ENCODE data around the gene NUDT8.
A peak's percentile ranks its signal among the peaks of the same experiment; 100 is the strongest.
"Not testable (repeated sequence)": the region's sequence is repeated elsewhere in the genome, so short reads cannot be mapped to it uniquely, and the experiment has no call there.

NUDT8 gene

DNA sequence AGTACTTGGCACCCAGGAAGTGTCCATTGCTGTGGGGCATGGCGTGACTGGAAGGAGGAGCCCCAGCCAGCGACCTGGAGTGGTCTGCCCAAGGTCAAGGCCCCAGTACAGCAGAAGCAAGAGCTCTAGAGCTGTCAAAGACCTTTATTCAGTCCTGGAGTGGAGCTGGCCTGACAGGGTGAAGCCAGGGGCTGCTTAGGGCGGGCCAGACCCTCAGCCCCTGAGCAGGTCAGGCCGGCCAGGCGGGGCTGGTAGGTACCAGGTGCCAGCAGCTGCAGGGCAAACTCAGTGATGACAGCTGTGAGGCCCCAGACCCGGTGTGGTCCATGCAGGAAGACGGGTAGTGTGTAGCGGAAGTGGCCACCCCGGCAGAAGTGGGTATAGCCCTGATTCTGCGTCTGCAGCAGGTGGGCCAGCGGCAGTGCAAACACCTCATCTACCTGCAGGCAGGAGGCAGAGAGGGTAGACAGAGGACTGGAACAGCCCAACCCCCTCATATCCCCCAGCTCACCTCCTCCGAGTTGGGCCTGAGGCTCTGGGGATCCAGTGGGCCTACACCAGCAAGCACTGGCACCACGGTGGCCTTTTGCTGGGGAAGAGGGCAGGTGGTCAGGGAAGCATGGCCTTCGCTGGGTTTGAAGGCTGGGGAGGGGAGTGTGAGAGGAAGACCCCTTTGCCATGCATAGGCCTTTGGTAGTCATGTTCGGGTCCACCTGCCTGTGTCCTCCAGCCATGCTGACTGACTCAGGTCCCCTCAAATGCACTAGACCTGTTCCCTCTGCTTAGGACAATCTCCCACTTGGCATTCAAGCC is 1.7 kb downstream of the NUDT8 start:
- DNase-seq = no peak

DNA sequence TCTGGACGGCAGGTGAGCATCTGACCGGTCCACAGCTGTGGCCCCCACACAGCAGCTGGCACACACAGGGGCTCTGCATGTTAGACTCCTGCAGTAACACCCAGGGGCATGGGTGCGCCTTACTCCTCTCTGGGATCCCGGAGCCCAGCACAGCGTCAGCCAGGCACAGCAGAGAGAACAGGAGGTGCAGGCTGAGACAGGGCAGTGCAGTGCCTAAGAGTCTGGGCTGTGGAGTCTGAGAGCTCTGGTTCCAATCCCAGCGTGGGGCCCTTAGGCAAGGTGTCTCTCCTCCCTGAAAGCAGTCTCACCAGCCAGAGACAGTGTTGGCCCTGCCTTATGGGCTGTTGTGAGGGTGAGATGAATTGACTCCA is 2.3 kb downstream of the NUDT8 start:
- no peak for DNase-seq

DNA sequence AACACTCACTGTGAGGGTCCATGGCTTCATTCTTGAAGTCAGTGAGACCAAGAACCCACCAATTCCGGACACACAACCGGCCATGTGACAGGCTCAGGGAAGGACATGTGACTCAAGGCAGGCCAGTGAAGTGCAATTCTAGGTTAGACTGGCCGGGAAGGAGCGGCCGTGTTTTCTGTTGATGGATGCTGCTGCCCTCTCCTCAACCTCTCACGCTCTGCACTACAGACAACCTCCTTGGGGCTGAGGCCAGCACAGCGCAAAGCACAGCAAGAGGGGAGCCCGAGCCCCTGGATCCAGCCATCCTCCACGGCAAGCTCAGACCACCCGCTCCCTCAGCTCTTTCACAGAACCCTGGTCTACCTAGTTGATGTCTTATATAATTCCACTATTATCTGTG is 2.8 kb downstream of the NUDT8 start:
- DNase-seq = no peak

DNA sequence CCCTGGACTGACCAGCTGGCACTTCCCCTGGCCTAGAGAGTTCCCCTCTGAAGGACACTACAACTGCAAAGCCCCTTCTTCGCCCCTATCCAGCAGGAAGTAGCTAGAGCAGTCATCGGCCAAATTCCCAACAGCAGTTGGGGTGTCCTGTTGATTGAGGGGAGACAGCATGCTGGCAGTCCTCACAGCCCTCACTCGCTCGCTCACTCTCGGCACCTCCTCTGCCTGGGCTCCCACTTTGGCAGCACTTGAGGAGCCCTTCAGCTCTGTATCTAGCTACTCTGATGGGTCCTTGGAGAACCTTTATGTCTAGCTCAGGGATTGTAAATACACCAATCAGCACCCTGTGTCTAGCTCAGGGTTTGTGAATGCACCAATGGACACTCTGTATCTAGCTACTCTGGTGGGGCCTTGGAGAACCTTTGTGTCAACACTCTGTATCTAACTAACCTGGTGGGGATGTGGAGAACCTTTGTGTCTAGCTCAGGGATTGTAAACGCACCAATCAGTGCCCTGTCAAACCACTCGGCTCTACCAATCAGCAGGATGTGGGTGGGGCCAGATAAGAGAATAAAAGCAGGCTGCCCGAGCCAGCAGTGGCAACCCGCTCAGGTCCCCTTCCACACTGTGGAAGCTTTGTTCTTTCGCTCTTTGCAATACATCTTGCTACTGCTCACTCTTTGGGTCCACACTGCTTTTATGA is 3.5 kb downstream of the NUDT8 start:
- DNase-seq = not testable (repeated sequence)

DNA sequence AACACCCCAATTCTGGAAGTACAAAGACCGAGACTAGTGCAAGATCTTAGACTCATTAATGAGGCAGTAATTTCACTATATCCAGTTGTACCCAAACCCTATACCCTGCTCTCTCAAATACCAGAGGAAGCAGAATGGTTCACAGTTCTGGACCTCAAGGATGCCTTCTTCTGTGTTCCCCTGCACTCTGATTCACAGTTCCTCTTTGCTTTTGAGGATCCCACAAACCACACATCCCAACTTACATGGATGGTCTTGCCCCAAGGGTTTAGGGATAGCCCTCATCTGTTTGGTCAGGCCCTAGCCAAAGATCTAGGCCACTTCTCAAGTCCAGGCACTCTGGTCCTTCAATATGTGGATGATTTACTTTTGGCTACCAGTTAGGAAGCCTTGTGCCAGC is 5.9 kb downstream of the NUDT8 start:
- DNase-seq = not testable (repeated sequence)

DNA sequence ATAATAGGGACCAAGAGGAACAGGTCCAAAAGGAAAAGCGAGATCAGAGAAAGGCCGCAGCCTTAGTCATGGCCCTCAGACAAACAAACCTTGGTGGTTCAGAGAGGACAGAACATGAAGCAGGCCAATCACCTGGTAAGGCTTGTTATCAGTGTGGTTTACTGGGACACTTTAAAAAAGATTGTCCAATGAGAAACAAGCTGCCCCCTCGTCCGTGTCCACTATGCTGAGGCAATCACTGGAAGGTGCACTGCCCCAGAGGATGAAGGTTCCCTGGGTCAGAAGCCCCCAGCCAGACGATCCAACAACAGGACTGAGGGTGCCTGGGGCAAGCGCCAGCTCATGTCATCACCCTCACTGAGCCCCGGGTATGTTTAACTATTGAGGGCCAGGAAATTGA is 6.8 kb downstream of the NUDT8 start:
- not testable (repeated sequence) for DNase-seq

DNA sequence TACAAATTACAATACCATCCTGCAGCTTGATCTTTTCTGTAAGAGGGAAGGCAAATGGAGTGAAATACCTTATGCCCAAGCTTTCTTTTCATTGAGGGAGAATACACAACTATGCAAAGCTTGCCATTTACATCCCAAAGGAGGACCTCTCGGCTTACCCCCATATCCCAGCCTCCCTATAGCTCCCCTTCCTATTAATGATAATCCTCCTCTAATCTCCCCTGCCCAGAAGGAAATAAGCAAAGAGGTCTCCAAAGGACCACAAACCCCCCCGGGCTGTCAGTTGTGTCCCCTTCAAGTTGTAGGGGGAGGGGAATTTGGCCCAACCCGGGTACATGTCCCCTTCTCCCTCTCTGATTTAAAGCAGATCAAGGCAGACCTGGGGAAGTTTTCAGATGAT is 7.8 kb downstream of the NUDT8 start:
- not testable (repeated sequence) for DNase-seq

DNA sequence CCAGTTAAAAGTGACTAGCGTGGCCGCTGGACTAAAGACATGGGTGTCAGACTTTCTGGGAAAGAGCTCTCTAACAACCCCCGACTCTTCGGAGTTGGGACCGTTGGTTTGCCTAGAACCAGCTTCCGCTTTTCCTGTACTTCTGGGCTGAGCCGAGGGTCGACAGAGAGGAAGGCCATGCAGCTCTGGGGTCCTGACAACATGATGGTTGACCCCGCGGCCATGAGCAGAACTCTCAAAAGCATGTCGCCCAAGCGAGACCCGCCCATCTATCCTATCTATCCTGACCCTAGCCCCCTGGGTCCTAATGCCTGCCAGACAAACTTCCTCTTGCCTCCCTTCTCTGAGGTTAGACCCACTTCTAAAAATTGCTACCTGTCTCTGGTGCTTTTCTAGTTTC is 9.1 kb downstream of the NUDT8 start:
- DNase-seq = not testable (repeated sequence)

DNA sequence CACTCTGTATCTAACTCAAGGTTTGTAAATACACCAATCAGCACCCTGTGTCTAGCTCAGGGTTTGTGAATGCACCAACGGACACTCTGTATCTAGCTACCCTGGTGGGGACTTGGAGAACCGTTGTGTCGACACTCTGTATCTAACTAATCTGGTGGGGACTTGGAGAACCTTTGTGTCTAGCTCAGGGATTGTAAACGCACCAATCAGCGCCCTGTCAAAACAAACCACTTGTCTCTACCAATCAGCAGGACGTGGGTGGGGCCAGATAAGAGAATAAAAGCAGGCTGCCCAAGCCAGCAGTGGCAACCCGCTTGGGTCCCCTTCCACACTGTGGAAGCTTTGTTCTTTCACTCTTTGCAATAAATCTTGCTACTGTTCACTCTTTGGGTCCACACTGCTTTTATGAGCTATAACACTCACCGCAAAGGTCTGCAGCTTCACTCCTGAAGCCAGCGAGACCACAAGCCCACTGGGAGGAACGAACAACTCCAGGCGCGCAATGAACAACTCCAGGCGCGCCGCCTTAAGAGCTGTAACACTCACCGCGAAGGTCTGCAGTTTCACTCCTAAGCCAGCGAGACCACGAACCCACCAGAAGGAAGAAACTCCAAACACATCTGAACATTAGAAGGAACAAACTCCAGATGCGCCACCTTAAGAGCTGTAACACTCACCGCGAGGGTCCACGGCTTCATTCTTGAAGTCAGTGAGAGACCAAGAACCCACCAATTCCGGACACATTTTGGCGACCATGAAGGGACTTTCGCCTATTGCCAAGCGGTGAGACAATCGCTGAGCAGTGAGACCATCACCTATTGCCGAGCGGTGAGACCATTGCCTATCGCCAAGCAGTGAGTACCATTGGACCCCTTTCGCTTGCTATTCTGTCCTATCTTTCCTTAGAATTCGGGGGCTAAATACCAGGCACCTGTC is 9.8 kb downstream of the NUDT8 start:
- not testable (repeated sequence) for DNase-seq

DNA sequence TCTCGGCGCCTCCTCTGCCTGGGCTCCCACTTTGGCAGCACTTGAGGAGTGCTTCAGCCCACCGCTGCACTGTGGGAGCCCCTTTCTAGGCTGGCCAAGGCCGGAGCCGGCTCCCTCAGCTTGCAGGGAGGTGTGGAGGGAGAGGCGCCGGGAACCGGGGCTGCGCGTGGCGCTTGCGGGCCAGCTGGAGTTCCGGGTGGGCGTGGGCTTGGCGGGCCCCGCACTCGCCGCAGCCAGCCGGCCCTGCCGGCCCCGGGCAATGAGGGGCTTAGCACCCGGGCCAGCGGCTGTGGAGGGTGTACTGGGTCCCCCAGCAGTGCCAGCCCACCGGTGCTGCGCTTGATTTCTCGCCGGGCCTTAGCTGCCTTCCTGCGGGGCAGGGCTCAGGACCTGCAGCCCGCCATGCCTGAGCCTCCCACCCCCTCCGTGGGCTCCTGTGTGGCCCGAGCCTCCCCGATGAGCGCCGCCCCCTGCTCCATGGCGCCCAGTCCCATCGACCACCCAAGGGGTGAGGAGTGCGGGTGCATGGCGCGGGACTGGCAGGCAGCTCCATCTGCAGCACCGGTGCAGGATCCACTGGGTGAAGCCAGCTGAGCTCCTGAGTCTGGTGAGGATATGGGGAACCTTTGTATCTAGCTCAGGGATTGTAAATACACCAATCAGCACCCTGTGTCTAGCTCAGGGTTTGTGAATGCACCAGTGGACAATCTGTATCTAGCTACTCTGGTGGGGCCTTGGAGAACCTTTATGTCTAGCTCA is 10.7 kb downstream of the NUDT8 start:
- DNase-seq = not testable (repeated sequence)

DNA sequence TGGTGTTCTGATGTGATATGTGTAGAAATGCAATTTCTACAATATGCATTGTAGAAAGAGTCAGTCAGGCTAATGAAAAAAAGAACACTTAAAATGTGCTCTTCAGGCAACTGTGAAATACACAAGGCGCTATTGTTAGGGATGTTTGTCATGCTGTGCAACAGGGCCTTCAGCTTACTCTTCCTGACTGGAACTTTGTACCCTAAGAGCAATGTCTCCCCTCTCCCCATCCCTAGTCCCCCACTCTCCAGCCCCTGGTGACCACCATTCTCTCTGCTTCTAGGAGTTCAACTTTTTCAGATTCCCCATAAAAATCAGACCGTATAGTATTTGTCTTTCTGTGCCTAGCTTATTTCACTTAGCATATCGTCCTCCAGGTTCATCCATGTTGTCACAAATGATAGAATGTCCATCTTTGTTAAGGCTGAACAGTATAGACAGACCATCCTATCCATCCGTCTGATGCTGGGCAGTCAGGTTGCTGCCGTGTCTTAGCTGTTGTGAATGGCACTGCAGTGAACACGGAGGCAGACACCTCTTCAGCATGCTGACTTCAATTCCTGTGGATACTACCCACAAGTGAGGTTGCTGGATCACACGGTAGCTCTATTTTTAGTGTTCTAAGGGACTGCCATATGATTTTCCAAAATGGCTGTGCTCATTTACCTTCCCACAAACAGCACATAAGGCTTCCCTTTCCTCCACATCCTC is 12.3 kb downstream of the NUDT8 start:
- DNase-seq = no peak

DNA sequence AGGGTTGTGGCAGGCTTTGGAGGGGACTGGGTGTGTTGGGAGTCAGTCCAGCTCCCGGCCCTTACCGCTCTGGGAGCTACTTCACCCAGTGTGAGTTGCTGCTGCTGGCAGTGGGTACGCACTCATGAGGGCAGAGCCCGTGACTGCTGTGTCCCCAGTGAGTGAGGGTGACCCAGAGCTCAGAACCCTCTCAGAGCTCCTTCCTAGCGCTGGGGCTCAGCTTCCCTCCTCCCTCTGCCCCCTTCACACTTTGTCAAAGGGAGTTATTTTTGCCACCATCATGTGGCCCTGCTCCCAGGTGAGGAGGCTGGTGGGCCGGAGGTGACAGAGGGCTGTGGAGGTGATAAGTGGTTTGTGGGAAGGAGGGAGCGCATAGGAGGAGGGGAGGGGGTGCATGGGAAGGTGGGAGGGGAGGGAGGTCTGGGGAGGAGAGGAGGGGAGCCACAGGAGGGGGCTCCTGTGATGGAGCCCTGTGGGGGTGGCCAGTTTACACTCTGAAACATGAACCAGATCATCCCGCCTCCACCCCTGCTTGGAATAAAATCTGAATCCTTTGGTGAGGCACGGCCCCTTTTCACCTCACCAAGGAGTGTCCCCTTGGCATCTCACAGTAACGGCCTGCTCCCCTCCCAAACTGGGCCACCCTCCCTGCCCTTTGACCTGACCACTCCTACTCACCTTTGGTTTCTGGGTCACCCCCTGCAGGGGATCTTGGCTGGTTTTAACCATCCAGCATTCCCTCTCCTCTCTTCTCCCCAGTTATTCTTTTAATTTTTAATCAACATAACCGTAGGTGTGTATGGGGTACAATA is 13.1 kb downstream of the NUDT8 start:
- DNase-seq = no peak

DNA sequence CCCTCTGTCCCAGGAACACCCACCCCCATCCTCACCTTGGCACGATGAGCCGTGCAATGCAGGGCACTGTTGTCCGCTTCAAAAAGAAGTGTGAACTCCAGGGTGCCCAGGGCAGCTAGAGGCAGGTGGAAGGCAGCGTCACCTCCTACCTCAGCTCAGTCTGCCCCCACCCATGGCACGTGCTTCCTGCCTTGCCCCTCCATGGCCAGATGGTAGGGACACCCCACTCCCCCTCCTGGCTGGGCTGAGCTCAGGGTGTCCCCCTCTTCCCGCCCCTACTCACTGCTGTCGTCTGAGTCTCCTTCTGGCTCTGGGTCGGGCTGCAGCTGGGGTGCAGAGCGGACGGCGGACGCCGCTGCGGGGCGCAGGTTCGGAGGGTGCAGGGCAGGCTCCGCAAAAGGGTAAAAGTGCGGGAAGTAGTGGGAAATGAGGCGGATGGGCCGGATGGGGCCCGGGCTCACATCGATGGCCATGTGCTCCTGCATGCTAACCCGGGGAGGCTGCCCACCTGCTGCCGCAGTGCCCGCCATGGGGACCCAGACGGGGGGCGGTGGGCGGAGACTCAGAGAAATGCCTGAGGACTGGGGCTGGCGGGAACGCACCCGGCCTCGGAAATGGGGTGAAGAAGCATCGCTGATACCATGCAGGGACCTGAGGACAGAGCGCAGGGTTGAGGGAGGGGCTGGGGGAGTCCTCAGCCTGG is 13.9 kb downstream of the NUDT8 start:
- DNase-seq = no peak

DNA sequence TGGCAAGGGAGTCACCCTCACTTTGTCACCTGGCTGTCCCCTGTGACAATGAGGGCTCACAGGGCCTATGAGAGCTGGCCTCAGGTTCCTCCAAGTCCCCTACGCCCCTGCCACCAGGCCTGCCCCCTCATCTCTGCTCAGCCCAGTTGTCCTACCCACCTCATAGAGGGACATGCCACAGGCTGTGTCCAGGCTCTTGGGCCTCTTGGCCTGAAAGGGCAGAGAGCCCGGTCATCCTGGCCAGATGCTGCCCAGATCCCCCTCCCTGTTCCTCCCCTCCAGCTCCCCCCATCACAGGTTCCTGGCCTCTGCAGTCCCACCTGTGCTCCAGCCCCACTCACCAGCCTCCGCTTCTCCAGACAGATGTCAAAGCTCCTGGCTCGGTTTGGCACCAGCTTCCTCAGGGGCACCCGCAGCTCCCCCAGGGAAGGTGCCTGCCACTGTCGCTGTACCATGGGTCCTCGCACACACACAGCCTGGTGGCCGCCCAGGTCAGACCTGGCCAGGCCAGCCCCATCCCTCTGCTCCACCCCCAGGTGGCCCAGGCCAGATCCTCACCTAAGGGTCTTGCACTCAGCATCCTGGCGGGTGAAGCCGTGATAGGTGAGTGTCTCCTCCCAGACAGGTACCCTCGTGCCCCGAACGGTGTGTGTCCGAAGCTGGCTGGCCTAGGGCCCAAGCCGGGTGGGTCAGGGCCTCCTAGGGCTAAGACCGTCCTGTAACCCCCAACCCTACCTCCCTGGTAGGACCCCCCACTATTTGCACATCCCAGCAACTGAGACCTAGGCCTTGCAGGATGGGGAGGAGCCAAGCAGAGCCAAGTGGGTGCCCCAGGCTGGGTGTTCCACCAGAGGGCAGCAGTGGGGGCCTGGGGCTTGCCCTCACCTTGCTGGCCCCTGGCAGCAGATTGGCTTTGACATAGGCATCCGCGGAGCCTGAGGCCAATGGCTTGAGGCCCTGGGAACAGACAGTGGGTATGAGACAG is 14.7 kb downstream of the NUDT8 start:
- DNase-seq = no peak

DNA sequence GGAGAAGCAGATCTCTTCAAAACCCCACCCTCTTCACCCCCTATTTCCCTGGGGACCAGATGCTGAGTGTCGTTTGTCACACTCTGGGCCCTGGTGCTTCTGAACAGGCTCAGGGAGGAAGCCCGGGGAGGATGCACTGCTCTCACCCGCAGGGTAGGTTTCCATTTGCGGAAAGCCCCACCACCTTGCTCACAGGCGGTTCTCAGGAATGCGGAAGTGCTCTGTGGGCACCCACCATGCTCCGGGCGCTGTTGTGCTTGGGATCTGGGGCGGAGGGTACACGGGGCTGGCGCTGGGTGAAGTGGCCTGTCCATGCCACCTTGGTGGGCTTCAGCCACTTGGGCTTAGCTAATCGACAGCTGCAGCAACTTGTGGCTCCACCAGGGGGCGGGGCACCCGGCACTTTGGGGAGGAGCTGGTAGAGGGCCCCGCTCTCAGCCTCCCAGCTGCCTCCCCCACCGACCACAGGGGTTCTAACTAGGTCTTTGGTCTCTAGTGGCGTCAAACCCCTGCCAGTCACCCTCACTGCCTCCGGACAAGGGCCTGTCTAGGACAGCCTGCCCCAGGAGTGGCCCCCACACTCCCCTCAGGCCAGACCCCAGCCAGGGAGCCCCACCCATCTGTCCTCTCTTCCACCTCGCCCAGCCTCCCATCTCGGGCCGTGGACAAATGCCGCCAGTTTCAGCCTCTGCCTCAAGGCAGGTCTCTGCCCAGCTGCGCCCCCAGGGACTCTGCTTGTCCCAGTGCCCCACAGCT is 15.6 kb downstream of the NUDT8 start:
- DNase-seq = peak; percentile 36

DNA sequence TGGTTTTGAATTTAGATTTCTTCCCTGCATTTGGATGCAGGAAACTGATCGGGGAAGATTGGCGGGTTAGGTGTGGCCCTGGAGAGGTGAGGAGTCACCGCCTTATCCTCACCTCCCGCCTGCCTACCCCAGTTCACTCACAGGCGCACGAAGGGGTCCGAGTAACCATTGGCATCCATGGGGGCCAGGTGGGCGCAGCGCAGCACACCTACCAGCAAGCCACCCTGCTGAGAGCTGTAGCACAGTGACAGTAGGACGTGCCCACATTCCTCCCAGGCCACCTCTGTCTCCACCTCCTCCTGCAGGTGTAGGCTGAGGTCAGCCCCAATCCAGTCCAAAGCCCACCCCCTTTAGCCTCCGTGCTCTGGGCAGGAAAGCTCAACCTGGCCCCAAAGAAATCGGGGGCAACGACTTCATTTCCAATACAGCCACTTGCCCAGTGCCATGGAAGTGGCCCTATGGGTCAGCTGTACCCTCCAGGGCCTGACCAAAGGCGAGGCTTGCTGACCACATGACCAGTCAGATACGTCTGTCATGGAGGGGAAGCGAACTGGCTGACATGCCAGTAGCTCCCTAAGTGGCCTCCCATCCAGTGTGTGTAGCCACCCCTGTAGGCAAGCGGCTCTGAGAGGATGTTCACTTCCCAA is 16.3 kb downstream of the NUDT8 start:
- no peak for DNase-seq

DNA sequence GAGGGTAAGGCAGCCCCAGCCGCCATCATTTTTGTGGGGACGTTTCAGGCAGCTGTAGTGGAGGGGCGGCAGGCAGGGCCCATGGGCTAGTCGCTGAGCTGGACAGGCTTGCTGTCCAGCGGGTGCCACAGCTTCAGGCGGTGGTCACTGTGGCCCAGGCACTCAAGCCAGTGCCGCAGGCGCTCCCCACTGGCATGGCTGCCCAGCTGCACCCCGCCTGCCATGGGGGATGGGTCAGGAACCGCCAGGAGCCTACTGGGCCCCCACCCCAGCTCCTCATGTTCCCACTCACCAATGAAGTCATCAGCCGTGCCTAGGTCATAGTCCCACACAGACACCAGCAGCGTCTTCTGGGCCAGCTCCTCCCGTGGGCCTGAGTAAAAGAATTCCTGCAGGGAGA is 17.0 kb downstream of the NUDT8 start:
- no peak for DNase-seq
